Smooth muscle cell (in vitro differentiated cells): ENCODE results near the gene RAD51B. TPM values are rescaled to one million over a fixed set of nuclear protein-coding genes. Genes with fewer than 3 reads are reported as not detected.
A peak's percentile ranks its signal among the peaks of the same experiment; 100 is the strongest.

ENCODE experiments used
- DNase-seq: peaks from one replicate; lab custom pipeline; 2025; ENCODE audit not compliant: unreplicated experiment; lab: John Stamatoyannopoulos, UW
- H2AFZ ChIP-seq: fragments of 200-600 bp; sonication (generic); 2 replicates; pipeline ENCODE4 v1.6.0; 2016; ENCODE audit warnings: antibody characterized with exemption, low read depth, mild to moderate bottlenecking
- H3F3A ChIP-seq: fragments of 200-600 bp; sonication (generic); 2 replicates; pipeline ENCODE4 v1.6.0; 2017; ENCODE audit warnings: antibody characterized with exemption, low read depth
- H3K27ac ChIP-seq: fragments of 200-600 bp; sonication (generic); 2 replicates; pipeline ENCODE4 v1.5.1; 2016; ENCODE audit warnings: low read depth, mild to moderate bottlenecking
- H3K27me3 ChIP-seq: fragments of 200-600 bp; sonication (generic); 2 replicates; pipeline ENCODE4 v1.6.1; 2016; ENCODE audit warnings: low read depth, mild to moderate bottlenecking
- H3K36me3 ChIP-seq: fragments of 200-600 bp; sonication (generic); 2 replicates; pipeline ENCODE4 v1.5.1; 2016; ENCODE audit warnings: low read depth
- H3K4me1 ChIP-seq: fragments of 200-600 bp; sonication (generic); 2 replicates; pipeline ENCODE4 v1.5.1; 2016; ENCODE audit warnings: low read depth
- H3K4me2 ChIP-seq: fragments of 200-600 bp; sonication (generic); 2 replicates; pipeline ENCODE4 v1.6.0; 2016; ENCODE audit warnings: mild to moderate bottlenecking
- H3K4me3 ChIP-seq: fragments of 200-600 bp; sonication (generic); 2 replicates; pipeline ENCODE4 v1.5.1; 2016; ENCODE audit warnings: mild to moderate bottlenecking
- H3K79me2 ChIP-seq: fragments of 200-600 bp; sonication (generic); 2 replicates; pipeline ENCODE4 v1.6.0; 2016; ENCODE audit warnings: low read depth, mild to moderate bottlenecking
- H3K9ac ChIP-seq: fragments of 200-600 bp; sonication (generic); 2 replicates; pipeline ENCODE4 v1.6.0; 2016; ENCODE audit warnings: low read depth
- H3K9me3 ChIP-seq: fragments of 200-600 bp; sonication (generic); replicated peaks from 2 replicates; pipeline ENCODE4 v1.5.1; 2016; ENCODE audit warnings: low read depth
- H4K20me1 ChIP-seq: fragments of 200-600 bp; sonication (generic); 2 replicates; pipeline ENCODE4 v1.6.0; 2016; ENCODE audit warnings: low read depth
- WGBS: methylation state at CpG from one replicate; pipeline ENCODE4 v1.1.7; 2016; ENCODE audit warnings: low lambda C conversion rate; 5-methylcytosine and 5-hydroxymethylcytosine counted together
- polyA plus RNA-seq: library from polyadenylated mRNA; unstranded; fragments of >200 nt; fragmentation: Nextera tagmentation; extraction: Ambion mirVana; gene quantifications from 2 replicates; pipeline ENCODE4 v1.2.1, GENCODE V29; 2016
- total RNA-seq: library from RNA; depleted of rRNA; stranded (reverse); fragments of >200 nt; gene quantifications from 2 replicates; pipeline ENCODE4 v1.2.3, GENCODE V29; 2014
- TF ChIP-seq, protein P1 (sequence below): fragments of 200-600 bp; sonication (generic); IDR thresholded peaks from 2 replicates; pipeline ENCODE4 v1.5.1; 2017; ENCODE audit warnings: borderline replicate concordance, mild to moderate bottlenecking, antibody characterized with exemption; ENCODE audit not compliant: insufficient read depth, poor library complexity, severe bottlenecking

The RAD51B gene
- total and polyA plus RNA-seq, 2 experiments from 2014 or later: 4.6 to 5.3 TPM

DNA sequence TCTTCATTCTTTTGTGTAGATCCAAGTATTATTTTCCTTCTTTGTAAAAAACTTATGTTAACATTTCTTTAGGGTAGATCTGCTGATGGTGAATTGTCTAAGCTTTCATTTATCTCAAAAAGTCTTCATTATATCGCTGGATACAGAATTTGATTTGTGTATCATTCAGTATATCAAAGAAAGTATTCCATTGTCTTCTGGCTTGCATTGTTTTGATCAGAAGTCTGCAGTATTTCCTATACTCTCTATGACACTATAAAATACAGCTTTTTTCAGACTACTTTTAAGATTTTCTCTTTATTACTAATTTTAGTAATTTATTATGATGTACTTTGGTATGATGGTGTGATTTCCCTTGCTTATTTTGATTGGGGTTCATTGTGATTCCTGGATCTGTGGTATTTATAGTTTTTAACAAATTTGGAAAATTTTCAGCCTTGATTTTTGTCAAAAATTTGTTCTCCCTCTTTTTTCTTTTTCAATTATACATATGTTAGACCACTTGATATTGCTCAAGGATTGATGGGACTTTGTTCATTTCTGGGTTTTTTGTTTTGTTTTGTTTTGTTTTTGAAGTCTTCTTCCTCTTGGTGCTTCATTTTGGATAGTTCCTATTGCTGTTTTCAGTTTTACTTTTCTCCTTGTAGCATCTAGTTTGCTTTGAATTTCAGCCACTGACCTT lies 796.8 kb downstream of the RAD51B start:
- H3K36me3 ChIP-seq: peaks cover 11% of the 10 kb centered on the region
- H3K9me3 ChIP-seq: peaks cover 51% of the 10 kb centered on the region
- WGBS: 81% methylated on average over 1 of the region's 1 CpG
- H4K20me1 ChIP-seq: no peaks in the 10 kb centered on the region
- H3K4me1 ChIP-seq: peaks cover 12% of the 10 kb centered on the region
- H3K79me2 ChIP-seq: peaks cover 3% of the 10 kb centered on the region
- no peak for DNase-seq
- H3K27me3 ChIP-seq: no peaks in the 10 kb centered on the region
- TF ChIP-seq, protein P1, sequence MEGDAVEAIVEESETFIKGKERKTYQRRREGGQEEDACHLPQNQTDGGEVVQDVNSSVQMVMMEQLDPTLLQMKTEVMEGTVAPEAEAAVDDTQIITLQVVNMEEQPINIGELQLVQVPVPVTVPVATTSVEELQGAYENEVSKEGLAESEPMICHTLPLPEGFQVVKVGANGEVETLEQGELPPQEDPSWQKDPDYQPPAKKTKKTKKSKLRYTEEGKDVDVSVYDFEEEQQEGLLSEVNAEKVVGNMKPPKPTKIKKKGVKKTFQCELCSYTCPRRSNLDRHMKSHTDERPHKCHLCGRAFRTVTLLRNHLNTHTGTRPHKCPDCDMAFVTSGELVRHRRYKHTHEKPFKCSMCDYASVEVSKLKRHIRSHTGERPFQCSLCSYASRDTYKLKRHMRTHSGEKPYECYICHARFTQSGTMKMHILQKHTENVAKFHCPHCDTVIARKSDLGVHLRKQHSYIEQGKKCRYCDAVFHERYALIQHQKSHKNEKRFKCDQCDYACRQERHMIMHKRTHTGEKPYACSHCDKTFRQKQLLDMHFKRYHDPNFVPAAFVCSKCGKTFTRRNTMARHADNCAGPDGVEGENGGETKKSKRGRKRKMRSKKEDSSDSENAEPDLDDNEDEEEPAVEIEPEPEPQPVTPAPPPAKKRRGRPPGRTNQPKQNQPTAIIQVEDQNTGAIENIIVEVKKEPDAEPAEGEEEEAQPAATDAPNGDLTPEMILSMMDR: no peak
- H3K4me2 ChIP-seq: no peak overlapping the region
- no peak overlapping the region for H3K27ac ChIP-seq
- peaks cover 31% of the 10 kb centered on the region for H3F3A ChIP-seq
- no peak overlapping the region for H3K9ac ChIP-seq
- no peak overlapping the region for H3K4me3 ChIP-seq
- H2AFZ ChIP-seq: no peak overlapping the region

DNA sequence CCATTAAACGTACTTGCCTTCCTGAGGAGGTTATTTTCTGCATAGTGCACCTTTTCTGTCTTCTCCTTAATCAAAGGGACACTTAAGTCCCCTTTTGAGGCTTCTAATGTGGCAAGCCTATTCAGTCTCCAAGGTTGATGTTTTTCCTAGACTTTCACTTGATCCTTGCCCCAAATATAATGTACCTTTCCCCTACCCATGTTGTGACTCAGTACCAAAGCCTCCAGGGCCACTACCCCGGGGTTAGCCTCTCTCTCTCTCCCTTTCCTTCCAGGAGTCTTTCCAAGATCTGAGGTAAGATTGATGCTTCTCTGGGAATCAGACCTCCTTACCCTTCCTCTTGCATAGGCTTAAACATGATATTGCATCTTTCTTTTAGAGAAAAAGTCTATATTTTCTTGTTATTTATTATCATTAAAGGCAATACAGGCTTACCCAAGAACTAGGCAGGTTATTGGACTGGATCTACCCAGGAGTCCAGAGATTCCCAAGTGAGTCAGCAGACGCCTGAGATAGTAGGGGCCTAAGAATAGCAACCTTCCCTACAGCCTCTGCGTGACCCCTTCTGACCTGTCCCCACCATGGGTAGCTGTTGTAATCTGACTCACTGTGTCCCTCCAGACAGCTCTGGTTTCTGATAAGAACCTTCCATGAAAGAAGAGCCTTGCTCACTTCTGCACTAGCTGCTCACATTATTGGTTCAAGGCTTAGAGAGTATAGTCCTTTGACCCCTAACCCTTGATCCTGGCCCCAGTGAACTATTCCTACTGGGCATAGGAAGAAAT lies 800.4 kb downstream of the RAD51B start:
- no peaks in the 10 kb centered on the region for H3K27me3 ChIP-seq
- H3K4me2 ChIP-seq: peak overlapping the region; percentile 41
- H3K79me2 ChIP-seq: peaks cover 3% of the 10 kb centered on the region
- peak overlapping the region; percentile 7 for H3K9ac ChIP-seq
- H3K9me3 ChIP-seq: peaks cover 34% of the 10 kb centered on the region
- TF ChIP-seq, protein P1: no peak
- H3K27ac ChIP-seq: peak overlapping the region; percentile 91
- WGBS: 15% methylated on average over 4 of the region's 4 CpGs
- DNase-seq: no peak
- peaks cover under 1% of the 10 kb centered on the region for H3K36me3 ChIP-seq
- no peak overlapping the region for H2AFZ ChIP-seq
- H3K4me3 ChIP-seq: no peak overlapping the region
- peaks cover 14% of the 10 kb centered on the region for H3F3A ChIP-seq
- H4K20me1 ChIP-seq: no peaks in the 10 kb centered on the region
- H3K4me1 ChIP-seq: peaks cover 7% of the 10 kb centered on the region

DNA sequence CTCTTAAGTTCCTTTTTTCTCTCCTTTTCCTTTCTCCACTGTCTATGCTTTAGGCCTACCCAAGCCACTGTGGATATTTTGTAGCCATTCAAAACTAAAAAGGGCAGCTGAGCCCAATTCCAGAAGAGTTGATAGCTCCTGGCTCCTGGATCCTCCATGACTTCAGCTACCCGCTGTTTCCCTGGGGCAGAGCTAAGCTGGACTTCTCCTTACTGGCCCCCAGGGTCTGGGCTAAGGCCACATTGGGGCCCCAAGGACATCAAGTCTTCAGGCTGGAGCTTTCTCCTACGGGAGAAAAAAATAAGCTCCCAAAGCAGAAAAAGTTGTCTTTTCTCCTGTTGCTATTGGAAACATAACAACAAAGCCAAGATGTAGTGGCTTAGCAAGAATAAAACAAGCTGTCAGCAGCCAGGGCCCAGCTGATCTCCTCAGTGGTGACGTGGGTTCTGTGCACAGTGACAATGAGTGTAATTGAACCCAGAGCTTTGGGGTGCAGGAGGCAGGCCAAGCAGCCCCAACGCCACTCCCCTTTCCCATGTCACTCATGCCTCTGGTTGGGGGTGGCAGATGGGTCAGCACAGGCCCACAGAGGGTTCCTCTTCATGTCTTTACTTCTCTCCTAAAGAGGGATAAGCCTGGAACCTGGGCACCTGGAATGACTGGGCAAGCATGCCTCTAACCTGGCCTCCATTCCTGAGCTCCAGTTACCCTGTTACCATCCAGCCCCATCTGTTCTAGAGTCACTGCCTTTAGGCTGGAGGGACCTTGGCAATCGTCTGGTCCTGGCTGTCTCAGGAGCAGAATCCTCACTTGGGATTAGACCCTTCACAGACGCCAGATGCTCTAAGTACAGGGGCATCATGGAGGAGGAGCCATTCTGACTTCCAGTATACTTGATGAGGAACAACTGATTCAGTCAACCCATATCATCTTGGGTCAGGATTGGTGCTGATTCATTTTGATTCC lies 802.1 kb downstream of the RAD51B start:
- TF ChIP-seq, protein P1: no peak
- H3K79me2 ChIP-seq: peaks cover 3% of the 10 kb centered on the region
- no peak overlapping the region for H3K4me2 ChIP-seq
- H3K9ac ChIP-seq: peak overlapping the region; percentile 77
- H3K36me3 ChIP-seq: no peaks in the 10 kb centered on the region
- peak overlapping the region; percentile 91 for H3K27ac ChIP-seq
- no peak for DNase-seq
- no peak overlapping the region for H3K4me3 ChIP-seq
- no peak overlapping the region for H2AFZ ChIP-seq
- H3K9me3 ChIP-seq: peaks cover 19% of the 10 kb centered on the region
- H3F3A ChIP-seq: peaks cover 11% of the 10 kb centered on the region
- peaks cover 7% of the 10 kb centered on the region for H3K4me1 ChIP-seq
- WGBS: 60% methylated on average over 6 of the region's 6 CpGs
- H3K27me3 ChIP-seq: no peaks in the 10 kb centered on the region
- H4K20me1 ChIP-seq: no peaks in the 10 kb centered on the region
